Measurements from ENCODE around the gene TBC1D2.

The TBC1D2 gene

GRCh38 chr9:98193336-98193944 is 62.0 kb downstream of the TBC1D2 start:
- peak overlapping the region; percentile 64 for H3K4me3 ChIP-seq (ENCODE audit: low read depth, low read length)
- TF ChIP-seq CTCF (IDR thresholded peaks at IDR 0.05; ENCODE audit: low read depth, low read length) (no peak), POLR2A (IDR thresholded peaks at IDR 0.05; ENCODE audit: extremely low read depth, insufficient read length) (no peak), MAX (IDR thresholded peaks at IDR 0.05; ENCODE audit: low read depth, low read length) (no peak), MYC (IDR thresholded peaks at IDR 0.05; ENCODE audit: low read depth, low read length) (no peak)
- no peak for DNase-seq (ENCODE audit: low read depth)

DNA sequence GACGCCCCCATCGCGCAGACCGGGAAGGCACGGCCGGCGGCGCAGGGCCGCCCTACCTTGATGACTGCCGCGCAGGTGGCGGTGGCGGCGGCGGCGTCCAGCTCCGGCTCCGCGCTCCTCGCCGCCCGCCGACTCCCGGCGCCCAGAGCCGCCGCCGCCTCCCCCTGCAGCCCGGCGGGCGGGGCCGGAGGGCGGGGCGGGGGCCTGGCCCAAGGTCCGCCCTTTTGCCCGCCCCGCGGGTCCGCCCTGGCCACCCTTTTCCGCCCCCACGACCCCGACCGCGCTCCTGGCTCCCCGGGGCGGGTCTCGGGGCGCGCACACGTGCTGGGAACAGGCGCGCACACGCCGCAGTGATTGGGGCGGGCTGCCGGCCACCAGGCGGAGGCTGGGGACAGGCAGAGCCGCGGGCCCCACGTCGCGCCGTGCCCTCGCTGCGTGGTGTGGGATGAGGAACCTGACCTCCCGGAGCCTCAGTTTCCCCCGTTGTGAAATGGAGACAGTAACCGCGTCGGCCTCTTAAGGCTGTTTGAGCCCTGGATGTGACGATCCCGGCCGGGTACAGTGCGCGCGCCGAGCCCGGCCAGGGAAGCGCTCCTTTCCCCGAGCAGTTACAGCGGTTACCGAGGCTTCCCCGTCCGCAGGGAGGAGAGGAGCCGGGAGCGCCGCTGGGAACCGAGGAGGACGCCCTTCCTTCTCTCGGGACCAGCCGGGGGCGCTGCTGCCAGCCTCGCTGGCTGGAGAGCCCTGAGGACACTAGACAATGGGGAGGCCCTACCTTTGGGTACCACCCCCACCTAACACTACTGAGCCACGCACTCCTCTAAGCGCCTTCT is 62.7 kb downstream of the TBC1D2 start, which contains the start of gene CORO2A:
Gene CORO2A, minus strand, starts transcription at position 135 of the 833 bp plus-strand sequence. CDS start 34,977 bp downstream, outside the sequence.
- H3K4me3 ChIP-seq (ENCODE audit: low read depth, low read length) = peak within 1 kb of the TSS; percentile 64
- DNase-seq (ENCODE audit: low read depth) = peak; percentile 85
- no peak for TF ChIP-seq POLR2A (IDR thresholded peaks at IDR 0.05; ENCODE audit: extremely low read depth, insufficient read length)
- TF ChIP-seq MYC (IDR thresholded peaks at IDR 0.05; ENCODE audit: low read depth, low read length) = no peak; the same call in 1 of the 2 replicates
- peak; percentile 39 for TF ChIP-seq CTCF (IDR thresholded peaks at IDR 0.05; ENCODE audit: low read depth, low read length)
- peak; percentile 54; the same call in 1 of the 2 replicates for TF ChIP-seq MAX (IDR thresholded peaks at IDR 0.05; ENCODE audit: low read depth, low read length)

DNA sequence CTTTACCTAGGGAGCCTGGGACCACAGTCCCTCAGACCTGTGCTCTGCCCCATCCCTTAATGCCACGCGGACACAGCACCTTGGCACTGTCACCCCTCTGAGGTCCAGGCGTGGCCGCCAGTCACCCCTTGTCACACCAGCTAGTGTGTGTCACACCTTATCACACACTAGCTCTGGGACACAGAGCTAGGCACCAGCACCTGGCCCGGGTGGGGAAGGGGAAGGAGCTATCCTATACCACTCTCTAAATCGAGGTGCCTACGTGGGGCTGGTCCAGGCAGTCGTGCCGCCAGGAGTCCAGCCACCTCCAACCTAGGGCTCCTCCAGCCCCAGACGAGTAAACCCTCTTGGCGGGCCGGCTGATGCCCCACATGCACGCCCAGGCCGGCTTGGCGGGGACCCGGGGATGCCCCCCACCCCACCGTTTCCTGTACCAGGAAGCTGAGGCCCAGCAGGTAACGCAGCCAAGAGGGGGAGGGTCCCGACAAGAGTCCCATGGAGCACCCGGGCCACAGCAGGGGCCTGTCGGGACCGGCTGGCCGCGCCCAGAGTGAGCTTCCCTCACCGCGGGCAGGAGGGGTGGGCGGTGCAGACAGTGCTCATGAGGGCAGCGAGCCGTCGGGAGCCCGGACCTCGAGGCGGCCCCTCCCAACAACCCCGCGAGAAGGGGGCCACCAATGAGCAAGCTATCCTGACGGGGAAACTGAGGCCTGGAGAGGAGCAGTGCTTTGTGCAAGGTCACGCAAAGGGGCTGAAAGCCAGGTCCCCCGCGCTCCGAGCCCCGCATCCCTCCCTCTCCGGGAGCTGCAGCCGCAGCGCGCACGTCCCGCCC is 63.6 kb downstream of the TBC1D2 start:
- TF ChIP-seq MAX (IDR thresholded peaks at IDR 0.05; ENCODE audit: low read depth, low read length) = no peak
- TF ChIP-seq CTCF (IDR thresholded peaks at IDR 0.05; ENCODE audit: low read depth, low read length) = no peak
- TF ChIP-seq POLR2A (IDR thresholded peaks at IDR 0.05; ENCODE audit: extremely low read depth, insufficient read length) = no peak
- no peak for TF ChIP-seq MYC (IDR thresholded peaks at IDR 0.05; ENCODE audit: low read depth, low read length)
- DNase-seq (ENCODE audit: low read depth) = peak; percentile 57
- peak overlapping the region; percentile 57 for H3K4me3 ChIP-seq (ENCODE audit: low read depth, low read length)

- no peak for DNase-seq (ENCODE audit: low read depth)
- H3K4me3 ChIP-seq (ENCODE audit: low read depth, low read length) = peak overlapping the region; percentile 36
- TF ChIP-seq CTCF (IDR thresholded peaks at IDR 0.05; ENCODE audit: low read depth, low read length) (no peak), MYC (IDR thresholded peaks at IDR 0.05; ENCODE audit: low read depth, low read length) (no peak), POLR2A (IDR thresholded peaks at IDR 0.05; ENCODE audit: extremely low read depth, insufficient read length) (no peak)
Measured at GRCh38 chr9:98191181-98191608, 64.3 kb downstream of the TBC1D2 start.

DNA sequence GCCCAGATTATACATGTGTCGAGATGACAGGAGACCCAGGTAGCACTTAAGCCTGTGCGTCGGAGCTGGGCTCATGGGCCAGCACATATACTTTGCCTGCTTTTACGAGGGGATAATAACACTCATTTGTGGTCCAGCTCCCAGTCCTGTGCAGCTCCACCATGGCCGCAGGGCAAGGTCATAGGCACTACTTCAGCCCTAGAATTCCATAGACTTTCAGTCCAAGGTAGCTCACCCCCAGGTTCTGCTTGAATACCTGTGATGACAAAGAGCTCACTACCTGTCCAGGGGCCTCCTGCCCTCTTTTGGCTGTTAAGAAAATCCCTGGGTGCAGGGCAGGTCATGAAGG is 64.7 kb downstream of the TBC1D2 start:
- TF ChIP-seq MAX (IDR thresholded peaks at IDR 0.05; ENCODE audit: low read depth, low read length) (no peak), CTCF (IDR thresholded peaks at IDR 0.05; ENCODE audit: low read depth, low read length) (no peak), MYC (IDR thresholded peaks at IDR 0.05; ENCODE audit: low read depth, low read length) (no peak), POLR2A (IDR thresholded peaks at IDR 0.05; ENCODE audit: extremely low read depth, insufficient read length) (no peak)
- H3K4me3 ChIP-seq (ENCODE audit: low read depth, low read length) = no peak overlapping the region
- DNase-seq (ENCODE audit: low read depth) = no peak

Data from NB4 (cell line).